Cortex of kidney (tissue), 1 donor: ENCODE results near the gene TCN1.
"Not testable (repeated sequence)": the region's sequence is repeated elsewhere in the genome, so short reads cannot be mapped to it uniquely, and the experiment has no call there.

ENCODE experiments used
- DNase-seq: peaks from one replicate; lab custom pipeline; 2025; lab: John Stamatoyannopoulos, UW

Gene TCN1

DNA sequence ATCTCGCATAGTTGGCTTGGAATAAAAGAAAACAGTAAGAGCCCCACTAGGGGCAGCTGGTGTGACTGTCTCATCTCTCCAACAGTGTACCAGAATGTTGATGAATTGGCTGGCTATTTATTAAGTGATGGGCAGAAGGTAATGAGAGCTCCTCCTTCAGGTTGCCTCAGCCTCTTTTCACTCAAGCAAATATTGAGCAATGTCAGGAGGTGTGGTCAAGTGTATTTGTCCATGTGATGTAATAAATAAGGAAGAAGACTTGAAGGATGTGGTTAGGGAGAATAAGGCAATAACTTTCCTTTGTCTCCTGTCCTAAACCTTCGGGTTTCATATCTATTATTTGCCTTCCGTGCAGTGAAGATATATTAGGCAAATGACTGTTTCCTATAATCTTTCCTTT lies at the start of gene TCN1:
Gene TCN1, minus strand, starts transcription at position 91 of the 400 bp plus-strand sequence. Its CDS starts 17 bp downstream, at position 74.
- no peak for DNase-seq

DNA sequence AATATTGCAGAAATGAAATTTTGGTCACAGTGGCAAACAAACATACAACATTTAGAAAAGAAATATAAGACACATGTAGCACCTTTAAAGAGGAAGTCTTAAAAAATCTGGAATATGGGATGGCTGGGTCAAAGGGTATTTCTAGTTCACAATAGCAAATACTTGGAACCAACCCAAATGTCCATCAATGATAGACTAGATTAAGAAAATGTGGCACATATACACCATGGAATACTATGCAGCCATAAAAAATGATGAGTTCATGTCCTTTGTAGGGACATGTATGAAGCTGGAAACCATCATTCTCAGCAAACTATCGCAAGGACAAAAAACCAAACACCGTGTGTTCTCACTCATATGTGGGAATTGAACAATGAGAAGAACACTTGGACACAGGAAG lies 37.3 kb upstream of the TCN1 start:
- DNase-seq: not testable (repeated sequence)

DNA sequence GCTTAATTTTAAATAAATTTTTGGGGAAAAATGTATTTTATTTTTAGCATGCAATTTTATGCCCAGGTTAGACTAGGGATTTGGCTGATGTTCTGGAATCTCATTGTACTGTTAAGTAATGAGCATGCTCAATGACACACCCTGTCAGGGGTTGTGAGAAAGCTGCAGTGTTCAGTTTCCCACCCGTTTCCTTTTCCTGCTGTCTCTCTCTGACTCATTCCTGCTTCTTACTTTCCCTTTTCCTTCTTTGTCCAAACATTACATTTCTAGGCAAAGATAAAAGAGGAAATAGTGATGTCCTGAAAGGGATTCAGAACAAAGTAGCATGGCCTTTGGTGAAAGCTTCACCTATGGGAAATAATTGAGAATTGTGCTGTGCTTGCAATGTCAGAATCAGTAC lies 35.0 kb upstream of the TCN1 start:
- no peak for DNase-seq

DNA sequence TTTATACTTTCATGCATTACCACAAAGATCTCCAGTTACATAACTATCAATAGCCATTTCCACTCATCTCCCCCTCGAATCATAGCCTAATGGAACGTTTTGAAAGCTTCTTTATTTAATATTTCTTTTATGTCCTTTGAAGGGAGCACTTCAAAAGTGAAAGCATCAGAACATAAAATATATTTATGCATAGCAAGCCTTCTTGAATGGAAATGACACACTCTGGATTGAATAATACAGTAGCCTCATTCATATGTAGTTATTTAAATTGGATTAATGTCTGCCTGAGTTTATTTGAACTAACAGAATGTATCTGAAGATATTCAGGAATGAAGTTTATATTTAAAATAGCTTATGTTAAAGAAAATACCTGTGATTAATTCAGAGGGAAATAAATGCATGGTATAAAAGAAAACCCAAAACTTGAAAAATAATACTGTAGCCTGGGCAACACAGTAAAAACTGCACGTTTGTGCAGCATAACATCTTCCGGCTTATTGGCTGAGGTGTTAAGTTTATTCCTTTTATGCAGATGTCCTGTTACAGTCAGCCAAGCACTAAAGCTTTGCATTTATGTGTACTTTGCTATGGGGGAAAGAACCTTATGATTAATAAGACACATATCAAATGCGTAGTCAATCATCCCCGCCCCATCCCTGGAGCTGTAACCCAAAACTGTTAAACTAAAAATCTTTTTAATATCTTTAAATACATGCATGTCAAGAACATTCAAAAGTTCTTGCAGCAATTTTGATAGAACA lies 34.3 kb upstream of the TCN1 start:
- DNase-seq: no peak

DNA sequence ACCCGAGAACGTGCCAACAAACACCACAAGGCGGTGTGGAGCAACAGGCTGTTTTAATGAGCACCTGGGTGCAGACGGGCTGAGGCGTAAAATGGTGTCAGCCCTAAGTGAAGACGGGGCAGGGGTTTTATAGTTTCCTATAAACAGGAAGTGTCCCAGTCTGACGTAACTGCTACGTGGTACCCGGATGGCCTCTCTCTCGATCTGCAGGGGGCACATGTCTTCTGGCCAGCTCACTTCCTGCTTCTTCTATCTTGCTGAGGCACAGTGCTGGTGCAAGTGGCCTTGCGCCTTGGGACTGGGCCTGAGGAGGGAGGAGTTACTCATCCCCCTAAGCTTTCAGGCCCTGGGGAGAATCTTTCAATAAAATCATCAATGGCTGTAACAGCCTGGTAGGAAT lies 33.2 kb upstream of the TCN1 start:
- DNase-seq: no peak

DNA sequence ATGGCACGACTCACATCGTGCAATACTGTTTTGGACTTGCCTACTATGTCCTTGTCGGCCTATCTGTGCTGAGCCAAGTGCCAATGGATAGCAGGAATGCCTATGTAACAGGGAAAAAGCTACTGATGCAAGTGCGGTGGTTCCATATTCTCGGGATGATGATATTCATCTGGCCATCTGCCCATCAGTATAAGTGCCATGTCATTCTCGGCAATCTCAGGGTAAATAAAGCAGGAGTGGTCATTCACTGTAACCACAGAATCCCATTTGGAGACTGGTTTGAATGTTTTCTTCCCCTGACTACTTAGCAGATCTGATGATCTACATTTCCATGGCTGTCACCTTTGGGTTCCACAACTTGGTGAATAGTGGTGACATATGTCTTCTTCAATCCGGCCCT lies 32.4 kb upstream of the TCN1 start:
- DNase-seq: no peak

GRCh38 chr11:59898046-59898445 lies 31.8 kb upstream of the TCN1 start:
- DNase-seq: no peak

- no peak for DNase-seq
Observed at GRCh38 chr11:59894616-59895015, 28.3 kb upstream of the TCN1 start.

DNA sequence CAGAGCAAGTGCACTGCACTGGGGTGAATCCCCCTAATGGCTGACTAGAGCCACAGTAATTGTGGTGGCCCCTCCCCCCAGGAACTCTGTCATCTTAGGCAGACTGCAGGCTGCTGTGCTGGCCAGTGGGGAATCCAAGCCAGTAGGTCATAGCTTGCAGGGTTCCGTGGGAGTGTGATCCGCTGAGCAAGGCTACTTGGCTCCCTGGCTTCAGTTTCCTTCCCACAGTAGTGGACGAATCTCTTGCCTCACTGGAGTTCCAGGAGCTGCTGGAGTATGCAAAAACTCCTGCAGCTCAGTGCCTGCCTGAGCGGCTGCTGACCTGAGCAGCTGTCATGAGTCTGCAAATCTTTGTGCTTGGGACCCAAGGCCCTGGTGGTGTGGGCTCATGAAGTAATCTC lies 25.5 kb upstream of the TCN1 start:
- no peak for DNase-seq

- DNase-seq: not testable (repeated sequence)
Observed at GRCh38 chr11:59887156-59887555, 20.9 kb upstream of the TCN1 start.

DNA sequence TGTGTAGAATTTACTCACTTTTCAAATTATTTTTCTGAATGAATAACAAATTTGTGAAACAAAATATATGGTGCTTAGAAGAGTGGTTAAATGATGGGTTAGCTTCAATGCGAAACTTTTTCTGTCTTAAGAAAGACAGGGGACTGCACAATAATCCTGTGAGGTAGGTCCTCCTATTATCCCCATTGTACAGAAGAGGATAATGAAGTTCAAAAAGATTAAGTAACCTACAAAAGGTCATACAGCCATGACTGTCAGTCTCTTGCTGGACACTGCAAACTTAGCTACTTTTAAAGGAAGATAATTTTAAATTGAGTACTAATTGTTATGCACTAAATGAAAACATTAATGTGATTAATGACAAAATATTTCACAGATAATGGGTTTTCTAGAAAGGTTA lies 17.3 kb upstream of the TCN1 start:
- DNase-seq: no peak

- no peak for DNase-seq
Observed at GRCh38 chr11:59879567-59879966, 13.3 kb upstream of the TCN1 start.

- no peak for DNase-seq
Observed at GRCh38 chr11:59878575-59878974, 12.3 kb upstream of the TCN1 start, which contains the start of gene OOSP3. Gene OOSP3, plus strand, starts transcription at chr11:59878782. Its CDS starts 27 bp downstream, at chr11:59878809.

DNA sequence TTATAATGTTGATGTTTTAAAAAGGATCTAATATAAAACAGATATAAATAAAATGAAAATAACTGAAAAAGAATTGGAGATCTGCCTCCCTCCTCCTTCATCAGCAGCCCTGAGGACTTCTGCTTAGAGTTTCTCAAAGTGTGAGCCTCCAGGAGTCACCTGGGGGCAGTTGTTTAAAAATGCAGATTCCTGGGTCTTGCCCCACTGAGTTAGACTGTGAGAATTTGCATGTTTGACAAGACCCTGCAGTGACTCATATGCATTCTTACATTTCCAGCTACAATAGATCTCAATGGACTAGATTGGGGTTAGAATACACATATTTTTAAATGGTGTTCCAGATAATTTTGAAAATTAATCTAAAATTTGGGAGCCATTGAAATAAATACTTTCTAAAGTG lies 11.5 kb upstream of the TCN1 start:
- no peak for DNase-seq

DNA sequence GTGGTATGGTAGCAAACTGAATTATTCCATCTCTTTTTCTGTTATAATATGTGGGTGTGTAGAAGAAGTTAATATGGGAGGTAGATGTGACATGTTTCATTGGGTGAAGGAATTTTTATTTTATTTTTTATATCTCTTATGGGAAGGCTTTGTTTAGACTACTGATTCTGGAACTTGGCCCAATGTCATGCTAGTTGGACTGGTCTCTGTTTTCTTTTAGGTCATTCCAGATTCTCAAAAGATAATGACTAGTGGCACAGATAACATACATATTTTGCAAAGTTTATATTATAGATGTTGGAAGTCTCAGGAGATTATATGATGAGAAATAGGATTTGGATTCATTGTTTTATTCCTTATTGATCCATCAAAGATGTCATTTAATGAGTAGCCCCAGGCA lies 11.0 kb upstream of the TCN1 start:
- no peak for DNase-seq

- no peak for DNase-seq
Observed at GRCh38 chr11:59875856-59876519, 9.7 kb upstream of the TCN1 start.

DNA sequence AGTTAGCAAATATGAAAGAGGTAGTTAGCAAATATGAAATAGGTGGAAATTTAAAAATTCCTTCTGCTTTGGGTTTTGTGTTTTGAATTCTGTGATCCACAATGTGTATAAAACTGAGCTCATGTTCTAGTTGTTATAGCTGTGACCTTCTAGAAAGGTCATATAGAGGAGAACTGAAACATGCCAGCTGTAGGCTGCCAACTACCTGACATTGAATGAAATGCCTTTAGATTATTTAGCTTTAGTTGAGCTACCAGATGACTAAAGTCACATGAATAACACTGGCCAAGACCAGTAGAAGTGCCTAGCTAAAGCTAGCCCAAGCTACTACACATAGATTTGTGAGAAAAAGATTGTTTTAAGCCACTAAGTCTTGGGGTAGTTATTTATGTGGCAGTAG lies 5.8 kb upstream of the TCN1 start:
- DNase-seq: no peak

GRCh38 chr11:59867946-59868345 lies 1.7 kb upstream of the TCN1 start:
- DNase-seq: no peak

- no peak for DNase-seq
Observed at GRCh38 chr11:59866836-59867235, 549 bp upstream of the TCN1 start.

- no peak for DNase-seq
Observed at GRCh38 chr11:59865031-59865430, 1.3 kb downstream of the TCN1 start.

DNA sequence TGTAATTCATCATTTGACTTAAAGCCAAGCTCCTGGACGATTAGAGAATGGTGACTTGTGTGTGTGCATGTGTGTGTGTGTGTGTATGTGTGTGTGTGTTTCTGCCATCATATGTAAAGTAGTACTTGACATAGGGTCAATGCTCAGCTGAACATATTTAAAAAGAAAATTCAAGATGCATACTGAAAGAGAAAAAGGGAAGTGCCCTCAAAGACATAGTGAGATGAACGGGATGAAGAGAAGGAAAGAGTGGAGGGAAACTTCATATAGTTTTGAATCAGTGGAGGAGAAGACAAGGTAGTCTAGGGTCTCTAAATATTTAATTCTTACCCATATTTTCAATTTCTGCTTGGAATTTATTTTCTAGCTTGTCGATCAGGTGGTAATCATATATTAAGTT lies 4.0 kb downstream of the TCN1 start:
- no peak for DNase-seq

- no peak for DNase-seq
Observed at GRCh38 chr11:59859673-59860072, 6.6 kb downstream of the TCN1 start.
